K562 (cell line): Measurements from ENCODE around the gene A4GALT. TPM values are rescaled to one million over a fixed set of nuclear protein-coding genes. Genes with fewer than 3 reads are reported as not detected.
A peak's percentile ranks its signal among the peaks of the same experiment; 100 is the strongest.

Experiments
- ARID1B ChIP-seq: fragments of 450-650 bp; IDR thresholded peaks from 2 replicates; pipeline ENCODE4 v1.6.1; 2016; ENCODE audit warnings: antibody characterized with exemption, mild to moderate bottlenecking, inconsistent platforms
- BDP1 ChIP-seq: IDR thresholded peaks from 3 replicates; pipeline ENCODE4 v1.6.1; 2011; ENCODE audit not compliant: insufficient read length, insufficient read depth
- BHLHE40 ChIP-seq: IDR thresholded peaks from 2 replicates; pipeline ENCODE4 v1.6.1; 2011; ENCODE audit warnings: low read length, improper control_type of control experiment
- CBFA2T3 ChIP-seq: fragments of 450-650 bp; IDR thresholded peaks from 2 replicates; pipeline ENCODE4 v1.6.1; 2017
- LCOR ChIP-seq: sonication (generic); formaldehyde crosslinking; IDR thresholded peaks from 2 replicates; pipeline ENCODE4 v1.8.0; 2022; ENCODE audit warnings: mild to moderate bottlenecking, missing genetic modification reagents
- MAFK ChIP-seq: IDR thresholded peaks from 2 replicates; pipeline ENCODE4 v1.6.1; 2011; ENCODE audit warnings: low read length, improper control_type of control experiment
- NR3C1 ChIP-seq: sonication (generic); formaldehyde crosslinking; IDR thresholded peaks from 2 replicates; pipeline ENCODE4 v1.8.1; 2022; ENCODE audit warnings: missing genetic modification reagents
- RBM39 ChIP-seq: fragments of 200-400 bp; formaldehyde crosslinking; optimal IDR thresholded peaks from 2 replicates; pipeline ENCODE3; 2018; ENCODE audit warnings: low read depth, low read length
- TAL1 ChIP-seq: fragments of 450-650 bp; IDR thresholded peaks from 2 replicates; pipeline ENCODE4 v1.6.1; 2016; ENCODE audit warnings: mild to moderate bottlenecking
- TCF3 ChIP-seq: sonication (generic); formaldehyde crosslinking; IDR thresholded peaks from 2 replicates; pipeline ENCODE4 v1.4.0; 2020; ENCODE audit warnings: mild to moderate bottlenecking, missing genetic modification reagents
- THRB ChIP-seq: fragments of 450-650 bp; formaldehyde crosslinking; conservative IDR thresholded peaks from 2 replicates; pipeline ENCODE4 v1.4.0; 2022; ENCODE audit warnings: mild to moderate bottlenecking, missing genetic modification characterization
- ZC3H11A ChIP-seq: IDR thresholded peaks from 2 replicates; pipeline ENCODE4 v1.6.1; 2012; ENCODE audit warnings: low read depth, low read length, improper control_type of control experiment
- ZNF316 ChIP-seq: fragments of 450-650 bp; IDR thresholded peaks from 2 replicates; pipeline ENCODE4 v1.6.1; 2016
- polyA plus RNA-seq, 8 experiments: library from polyadenylated mRNA; depleted of rRNA in 4 of 8; stranded (reverse) in 5 of 8; unstranded in 3 of 8; fragments of >200 nt; fragmentation: Nextera tagmentation in 2 of 8; fragmentation: Illumina TruSeq in 1 of 8; extraction: Ambion mirVana in 2 of 8; extraction: Trizol in 1 of 8; gene quantifications; 2 replicates each; pipeline versions ENCODE4 v1.2.1 to v1.2.3, GENCODE V29; 2011 to 2014; ENCODE audit warnings: inconsistent platforms in 1 of 8, missing spikeins in 1 of 8
- total RNA-seq, 7 experiments: library from RNA; depleted of rRNA in 6 of 7; stranded (reverse); fragments of >200 nt in 6 of 7; fragmentation: Illumina TruSeq in 2 of 7; extraction: Trizol in 2 of 7; gene quantifications; 2 replicates each; pipeline versions ENCODE4 v1.2.1 to v1.2.3, GENCODE V29; 2011 to 2021; ENCODE audit warnings: low replicate concordance in 1 of 7
- TF ChIP-seq, protein P1 (sequence below): sonication (generic); formaldehyde crosslinking; IDR thresholded peaks from 2 replicates; pipeline ENCODE4 v1.8.0; 2023; ENCODE audit warnings: missing genetic modification reagents, mild to moderate bottlenecking, borderline replicate concordance
- TF ChIP-seq, protein P2 (sequence below): IDR thresholded peaks from 3 replicates; pipeline ENCODE4 v1.6.1; 2011; ENCODE audit warnings: borderline replicate concordance, mild to moderate bottlenecking; ENCODE audit not compliant: insufficient read length, insufficient read depth
- TF ChIP-seq, protein P3 (sequence below): fragments of 250-450 bp; sonication (Bioruptor Pico); IDR thresholded peaks from 2 replicates; pipeline ENCODE4 v1.5.0; 2021
- TF ChIP-seq, protein P4 (sequence below): sonication (generic); formaldehyde crosslinking; IDR thresholded peaks from 2 replicates; pipeline ENCODE4 v1.5.0; 2020; ENCODE audit warnings: missing genetic modification reagents
- TF ChIP-seq, protein P5 (sequence below): fragments of 450-650 bp; formaldehyde crosslinking; IDR thresholded peaks from 2 replicates; pipeline ENCODE4 v1.4.0; 2020; ENCODE audit warnings: mild to moderate bottlenecking, moderate library complexity

Gene A4GALT
- total and polyA plus RNA-seq, 9 of the 15 experiments (the other 6 are each of a cell fraction or from before 2014, with no cell fraction given), result 0.07 to 0.11 TPM; not detected in 7

DNA sequence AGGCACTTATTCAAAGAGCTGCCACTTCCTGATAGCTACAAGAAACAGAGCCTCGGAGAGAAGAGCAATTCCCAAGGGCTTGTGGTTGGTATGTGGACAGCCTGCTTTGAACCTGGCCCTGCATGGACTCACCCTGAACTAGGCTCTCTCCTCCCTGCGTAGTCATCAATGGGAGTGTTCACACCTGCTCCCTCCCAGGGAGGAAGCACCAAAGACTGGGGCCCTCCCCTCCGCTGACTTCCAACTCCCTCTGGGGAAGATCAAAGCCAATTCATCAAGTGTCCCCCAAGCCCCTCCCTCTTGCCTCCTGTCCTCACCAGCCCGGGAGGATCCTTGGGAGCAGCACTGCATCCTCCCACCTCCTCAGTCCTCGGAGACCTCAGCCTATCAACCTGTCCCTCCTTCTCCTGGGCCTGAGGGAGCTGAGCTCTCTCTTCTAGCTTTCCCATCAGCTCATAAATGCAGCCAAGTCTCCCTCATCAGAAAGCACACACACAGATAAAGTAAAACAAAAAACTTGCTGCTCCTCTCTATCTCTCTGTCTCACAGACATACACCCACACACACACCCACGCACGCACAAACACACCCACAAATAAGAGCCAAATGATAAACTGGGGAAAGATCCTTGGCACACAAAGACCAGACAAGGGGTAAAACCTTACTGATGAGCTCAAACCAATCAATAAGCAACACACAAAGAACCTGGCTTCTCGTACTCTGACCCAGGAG is 3.3 kb downstream of the A4GALT start (continued):
- TF ChIP-seq, protein P1, sequence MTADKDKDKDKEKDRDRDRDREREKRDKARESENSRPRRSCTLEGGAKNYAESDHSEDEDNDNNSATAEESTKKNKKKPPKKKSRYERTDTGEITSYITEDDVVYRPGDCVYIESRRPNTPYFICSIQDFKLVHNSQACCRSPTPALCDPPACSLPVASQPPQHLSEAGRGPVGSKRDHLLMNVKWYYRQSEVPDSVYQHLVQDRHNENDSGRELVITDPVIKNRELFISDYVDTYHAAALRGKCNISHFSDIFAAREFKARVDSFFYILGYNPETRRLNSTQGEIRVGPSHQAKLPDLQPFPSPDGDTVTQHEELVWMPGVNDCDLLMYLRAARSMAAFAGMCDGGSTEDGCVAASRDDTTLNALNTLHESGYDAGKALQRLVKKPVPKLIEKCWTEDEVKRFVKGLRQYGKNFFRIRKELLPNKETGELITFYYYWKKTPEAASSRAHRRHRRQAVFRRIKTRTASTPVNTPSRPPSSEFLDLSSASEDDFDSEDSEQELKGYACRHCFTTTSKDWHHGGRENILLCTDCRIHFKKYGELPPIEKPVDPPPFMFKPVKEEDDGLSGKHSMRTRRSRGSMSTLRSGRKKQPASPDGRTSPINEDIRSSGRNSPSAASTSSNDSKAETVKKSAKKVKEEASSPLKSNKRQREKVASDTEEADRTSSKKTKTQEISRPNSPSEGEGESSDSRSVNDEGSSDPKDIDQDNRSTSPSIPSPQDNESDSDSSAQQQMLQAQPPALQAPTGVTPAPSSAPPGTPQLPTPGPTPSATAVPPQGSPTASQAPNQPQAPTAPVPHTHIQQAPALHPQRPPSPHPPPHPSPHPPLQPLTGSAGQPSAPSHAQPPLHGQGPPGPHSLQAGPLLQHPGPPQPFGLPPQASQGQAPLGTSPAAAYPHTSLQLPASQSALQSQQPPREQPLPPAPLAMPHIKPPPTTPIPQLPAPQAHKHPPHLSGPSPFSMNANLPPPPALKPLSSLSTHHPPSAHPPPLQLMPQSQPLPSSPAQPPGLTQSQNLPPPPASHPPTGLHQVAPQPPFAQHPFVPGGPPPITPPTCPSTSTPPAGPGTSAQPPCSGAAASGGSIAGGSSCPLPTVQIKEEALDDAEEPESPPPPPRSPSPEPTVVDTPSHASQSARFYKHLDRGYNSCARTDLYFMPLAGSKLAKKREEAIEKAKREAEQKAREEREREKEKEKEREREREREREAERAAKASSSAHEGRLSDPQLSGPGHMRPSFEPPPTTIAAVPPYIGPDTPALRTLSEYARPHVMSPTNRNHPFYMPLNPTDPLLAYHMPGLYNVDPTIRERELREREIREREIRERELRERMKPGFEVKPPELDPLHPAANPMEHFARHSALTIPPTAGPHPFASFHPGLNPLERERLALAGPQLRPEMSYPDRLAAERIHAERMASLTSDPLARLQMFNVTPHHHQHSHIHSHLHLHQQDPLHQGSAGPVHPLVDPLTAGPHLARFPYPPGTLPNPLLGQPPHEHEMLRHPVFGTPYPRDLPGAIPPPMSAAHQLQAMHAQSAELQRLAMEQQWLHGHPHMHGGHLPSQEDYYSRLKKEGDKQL, result no peak
- TF ChIP-seq NR3C1 (CRISPR knock-in tag) (no peak), ARID1B (peak; percentile 50; the same call in 1 of the 2 replicates), ZNF316 (no peak), THRB (CRISPR knock-in tag) (no peak), TCF3 (CRISPR knock-in tag) (peak; percentile 19; the same call in 1 of the 2 replicates), MAFK (no peak), ZC3H11A (no peak), CBFA2T3 (peak; percentile 64), BHLHE40 (no peak), LCOR (CRISPR knock-in tag) (no peak), TAL1 (0 out of 2 replicates have a peak, but pooled peaks have one; percentile 14), BDP1 (no peak), RBM39 (no peak)
- TF ChIP-seq, protein P2, sequence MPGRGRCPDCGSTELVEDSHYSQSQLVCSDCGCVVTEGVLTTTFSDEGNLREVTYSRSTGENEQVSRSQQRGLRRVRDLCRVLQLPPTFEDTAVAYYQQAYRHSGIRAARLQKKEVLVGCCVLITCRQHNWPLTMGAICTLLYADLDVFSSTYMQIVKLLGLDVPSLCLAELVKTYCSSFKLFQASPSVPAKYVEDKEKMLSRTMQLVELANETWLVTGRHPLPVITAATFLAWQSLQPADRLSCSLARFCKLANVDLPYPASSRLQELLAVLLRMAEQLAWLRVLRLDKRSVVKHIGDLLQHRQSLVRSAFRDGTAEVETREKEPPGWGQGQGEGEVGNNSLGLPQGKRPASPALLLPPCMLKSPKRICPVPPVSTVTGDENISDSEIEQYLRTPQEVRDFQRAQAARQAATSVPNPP, result no peak
- TF ChIP-seq, protein P3, sequence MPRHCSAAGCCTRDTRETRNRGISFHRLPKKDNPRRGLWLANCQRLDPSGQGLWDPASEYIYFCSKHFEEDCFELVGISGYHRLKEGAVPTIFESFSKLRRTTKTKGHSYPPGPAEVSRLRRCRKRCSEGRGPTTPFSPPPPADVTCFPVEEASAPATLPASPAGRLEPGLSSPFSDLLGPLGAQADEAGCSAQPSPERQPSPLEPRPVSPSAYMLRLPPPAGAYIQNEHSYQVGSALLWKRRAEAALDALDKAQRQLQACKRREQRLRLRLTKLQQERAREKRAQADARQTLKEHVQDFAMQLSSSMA (CRISPR knock-in tag), result no peak
- TF ChIP-seq, protein P4, sequence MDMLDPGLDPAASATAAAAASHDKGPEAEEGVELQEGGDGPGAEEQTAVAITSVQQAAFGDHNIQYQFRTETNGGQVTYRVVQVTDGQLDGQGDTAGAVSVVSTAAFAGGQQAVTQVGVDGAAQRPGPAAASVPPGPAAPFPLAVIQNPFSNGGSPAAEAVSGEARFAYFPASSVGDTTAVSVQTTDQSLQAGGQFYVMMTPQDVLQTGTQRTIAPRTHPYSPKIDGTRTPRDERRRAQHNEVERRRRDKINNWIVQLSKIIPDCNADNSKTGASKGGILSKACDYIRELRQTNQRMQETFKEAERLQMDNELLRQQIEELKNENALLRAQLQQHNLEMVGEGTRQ (CRISPR knock-in tag), result no peak
- TF ChIP-seq, protein P5, sequence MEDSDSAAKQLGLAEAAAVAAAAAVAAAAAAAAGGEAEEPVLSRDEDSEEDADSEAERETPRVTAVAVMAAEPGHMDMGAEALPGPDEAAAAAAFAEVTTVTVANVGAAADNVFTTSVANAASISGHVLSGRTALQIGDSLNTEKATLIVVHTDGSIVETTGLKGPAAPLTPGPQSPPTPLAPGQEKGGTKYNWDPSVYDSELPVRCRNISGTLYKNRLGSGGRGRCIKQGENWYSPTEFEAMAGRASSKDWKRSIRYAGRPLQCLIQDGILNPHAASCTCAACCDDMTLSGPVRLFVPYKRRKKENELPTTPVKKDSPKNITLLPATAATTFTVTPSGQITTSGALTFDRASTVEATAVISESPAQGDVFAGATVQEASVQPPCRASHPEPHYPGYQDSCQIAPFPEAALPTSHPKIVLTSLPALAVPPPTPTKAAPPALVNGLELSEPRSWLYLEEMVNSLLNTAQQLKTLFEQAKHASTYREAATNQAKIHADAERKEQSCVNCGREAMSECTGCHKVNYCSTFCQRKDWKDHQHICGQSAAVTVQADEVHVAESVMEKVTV (CRISPR knock-in tag), result no peak
